HG03442 (cell line): ENCODE results near the gene NFIC.

Experiments
- ATAC-seq: cut with Tn5 transposase; IDR thresholded peaks from one replicate; pipeline ENCODE4 v1.9.1; 2021; ENCODE audit warnings: mild to moderate bottlenecking, moderate library complexity; ENCODE audit not compliant: unreplicated experiment

NFIC gene

DNA sequence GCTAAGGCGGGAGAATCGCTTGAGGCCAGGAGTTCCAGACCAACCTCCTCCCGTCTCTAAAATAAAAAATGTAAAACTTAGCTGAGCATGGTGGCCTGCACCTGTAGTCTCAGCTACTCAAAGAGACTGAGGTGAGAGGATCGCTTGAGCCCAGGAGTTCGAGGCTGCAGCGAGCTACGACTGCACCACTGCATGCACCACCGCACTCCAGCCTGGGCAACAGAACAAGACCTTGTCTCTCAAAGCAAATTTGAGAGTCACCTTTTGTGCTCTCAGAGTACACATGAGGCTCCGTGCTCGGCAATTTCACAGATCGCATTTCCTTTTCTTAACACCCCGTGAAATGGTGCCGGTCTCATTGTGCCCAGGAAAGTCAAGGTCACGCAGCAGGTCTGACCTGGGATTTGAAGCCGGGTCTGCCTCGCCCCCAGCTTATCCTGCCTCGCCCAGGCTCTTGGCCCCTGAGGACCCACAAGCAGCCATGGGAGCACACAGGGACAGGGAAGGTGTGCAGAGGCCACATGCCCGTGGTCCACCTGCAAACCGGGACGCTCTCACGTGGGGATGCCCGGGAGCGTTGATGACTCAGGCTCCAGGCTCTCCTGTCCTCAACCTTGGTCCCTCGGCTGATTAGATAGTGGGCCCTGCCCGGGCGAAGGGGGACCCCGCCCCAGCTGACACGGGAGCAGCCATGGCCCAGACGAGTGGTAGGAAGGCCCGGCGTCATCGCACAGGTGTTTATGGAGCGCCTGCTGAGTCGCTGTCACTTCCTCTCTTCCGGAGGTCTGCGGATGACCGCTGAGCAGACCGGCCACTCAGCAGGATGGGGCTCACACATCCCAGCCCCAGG is 115.1 kb downstream of the NFIC start:
- ATAC-seq = no peak

DNA sequence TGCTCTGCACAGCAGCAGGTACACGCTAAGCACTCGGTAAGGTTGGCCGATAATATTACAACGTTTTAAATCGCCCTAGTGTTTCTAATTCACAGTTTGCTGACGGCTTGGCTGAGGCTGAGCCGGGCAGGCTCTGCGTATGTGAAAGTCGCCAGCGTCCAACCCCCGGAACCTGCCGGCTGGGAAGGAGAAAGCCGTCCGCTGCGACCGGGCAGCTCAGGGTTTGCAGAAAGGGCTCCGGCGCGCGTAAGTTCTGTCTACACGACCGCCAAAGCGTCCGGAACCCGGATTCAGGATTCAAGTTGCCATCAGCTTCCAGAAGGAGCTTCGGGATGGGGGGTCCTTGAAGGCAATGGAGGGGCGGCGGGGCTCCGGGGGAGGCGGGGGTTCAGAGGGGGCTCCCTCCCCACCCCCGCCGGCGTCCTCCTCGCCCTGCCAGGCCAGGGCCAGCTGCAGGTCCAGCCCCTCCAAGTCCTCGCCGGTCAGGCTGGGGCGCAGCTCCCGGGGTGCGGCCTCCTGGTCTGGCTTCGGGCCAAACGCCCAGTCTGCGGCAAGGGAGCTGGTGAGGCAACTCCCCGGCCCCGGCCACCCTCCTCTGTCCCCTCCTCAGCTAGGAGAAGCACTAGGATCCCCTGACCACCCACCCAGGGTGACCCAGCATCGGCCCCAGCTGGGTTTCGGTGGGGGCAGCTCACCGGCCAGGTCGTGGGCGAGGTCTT is 116.3 kb downstream of the NFIC start:
- no peak for ATAC-seq

DNA sequence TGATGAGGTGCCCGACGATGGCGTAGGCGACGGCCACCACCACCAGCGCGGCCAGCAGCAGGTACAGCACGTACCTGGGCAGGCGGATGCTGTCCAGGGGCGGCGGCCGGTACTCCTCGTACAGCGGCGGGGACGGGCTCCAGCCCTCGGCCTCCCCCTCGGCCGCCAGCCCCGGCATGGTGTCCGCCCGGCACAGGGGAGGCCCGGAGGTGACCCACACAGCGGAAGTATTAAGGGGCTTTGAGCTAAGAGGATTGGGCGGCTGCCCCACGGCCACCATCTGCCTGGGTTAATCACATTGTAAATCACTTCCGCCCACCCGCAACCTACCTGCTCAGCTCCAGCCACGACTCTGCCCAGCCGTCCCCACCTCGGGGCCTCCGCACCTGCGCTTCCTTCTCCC is 116.8 kb downstream of the NFIC start, which contains the start of gene SMIM44:
Gene SMIM44 (minus strand): TSS at position 216 of the 403 bp plus-strand sequence. CDS start 38 bp downstream, at position 178.
- ATAC-seq = no peak

DNA sequence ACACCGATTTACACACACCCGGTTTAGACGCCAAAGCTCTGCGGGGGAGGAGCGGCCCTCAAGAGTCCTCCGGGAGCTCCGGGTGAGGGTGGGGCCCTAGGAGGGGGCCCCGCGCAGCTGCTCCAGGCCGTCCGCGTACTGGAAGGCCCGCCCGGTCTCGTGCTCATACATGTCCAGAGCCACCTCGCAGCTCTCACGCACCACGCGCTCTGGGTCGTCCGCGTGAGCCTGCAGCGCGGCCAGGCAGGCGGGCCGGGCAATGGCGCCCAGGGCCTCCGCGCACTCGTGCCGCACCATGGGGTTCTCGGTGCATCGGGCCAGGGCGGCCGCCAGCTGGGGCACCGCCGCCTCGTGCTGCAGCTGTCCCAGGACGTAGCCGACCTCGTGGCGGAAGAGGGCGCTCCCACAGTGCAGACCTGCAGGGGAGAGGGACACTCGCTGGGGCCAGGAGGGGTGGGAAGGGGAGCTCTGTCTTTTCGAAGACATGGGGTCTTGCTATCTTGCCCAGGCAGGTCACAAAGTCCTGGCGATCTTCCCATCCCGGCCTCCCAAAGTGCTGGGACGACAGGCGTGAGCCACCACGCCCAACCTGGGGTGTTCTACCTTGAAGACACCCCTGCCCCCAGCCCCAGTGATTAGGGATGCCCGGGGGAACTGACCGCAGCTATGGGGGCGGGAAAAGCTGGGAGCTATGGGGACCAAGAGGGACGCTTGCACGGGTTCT is 125.2 kb downstream of the NFIC start:
- no peak for ATAC-seq

DNA sequence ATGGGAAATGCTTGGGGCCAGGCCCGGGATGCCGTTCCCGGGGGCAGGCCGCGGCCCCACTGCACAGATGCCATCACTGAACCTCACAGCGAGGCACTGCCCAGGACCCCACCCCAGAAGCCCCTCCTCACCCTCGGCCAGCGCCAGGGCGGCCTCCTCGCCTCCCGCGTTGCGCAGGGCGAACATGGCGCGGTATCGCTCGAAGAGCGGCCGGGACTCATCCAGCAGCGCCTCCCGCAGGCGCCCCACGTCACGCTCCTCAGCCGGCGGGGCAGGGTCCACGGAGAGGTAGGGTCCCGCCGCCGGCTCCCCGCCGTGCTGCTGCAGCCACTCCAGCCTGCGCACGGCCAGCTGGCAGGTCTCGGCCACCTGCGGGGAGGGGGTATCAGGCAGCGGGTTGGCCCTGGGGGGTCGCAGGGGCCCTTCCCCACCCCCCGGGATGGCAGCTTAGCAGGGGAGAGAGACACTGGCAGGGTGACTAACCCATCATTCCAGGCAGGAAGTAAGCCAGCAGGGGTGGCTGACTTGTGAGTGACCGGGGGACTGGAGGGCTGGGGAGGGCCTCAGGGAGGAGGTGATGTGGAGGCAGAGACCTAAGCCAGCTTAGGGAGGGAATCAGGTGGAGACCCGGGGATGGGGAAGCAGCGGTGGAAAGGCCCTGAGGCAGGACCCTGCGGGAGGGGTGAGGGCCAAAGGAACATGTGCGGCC is 125.9 kb downstream of the NFIC start:
- no peak for ATAC-seq

DNA sequence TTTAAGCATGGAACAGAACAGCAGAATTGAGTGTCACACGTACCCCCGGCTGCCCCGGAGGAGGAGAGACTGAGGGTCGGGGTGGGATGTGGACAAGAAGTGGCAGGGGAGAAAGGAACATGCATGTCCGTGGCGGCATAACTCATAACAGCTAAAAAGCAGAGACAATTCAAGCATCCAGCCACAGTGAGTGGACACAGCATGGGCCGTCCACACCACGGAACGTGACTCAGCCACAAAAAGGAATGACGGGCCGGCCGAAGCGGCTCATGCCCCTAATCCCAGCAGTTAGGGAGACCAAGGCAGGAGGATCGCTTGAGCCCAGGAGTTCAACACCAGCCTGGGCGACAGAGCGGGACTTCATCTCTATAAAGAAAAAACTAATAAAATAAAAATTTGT is 126.5 kb downstream of the NFIC start:
- ATAC-seq = no peak

DNA sequence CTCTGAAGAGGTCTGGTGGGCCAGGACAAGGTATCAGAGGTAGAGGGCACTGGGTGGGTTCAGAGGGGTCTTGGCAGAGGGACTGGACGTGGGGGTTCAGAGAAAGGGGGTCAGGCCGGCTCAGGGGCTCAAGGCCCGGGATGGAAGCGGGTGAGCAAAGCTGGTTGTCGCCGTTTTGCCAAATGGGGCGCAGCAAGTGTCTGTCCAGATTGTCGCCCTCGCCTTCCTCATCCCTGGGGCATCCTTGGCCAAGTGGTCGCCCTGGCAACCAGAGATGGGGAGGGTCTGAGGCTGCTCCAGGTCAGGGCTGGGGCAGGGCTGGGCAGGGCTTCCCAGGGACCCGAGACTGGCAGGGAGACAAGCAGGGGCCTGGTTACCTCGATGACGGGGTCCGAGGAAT is 127.3 kb downstream of the NFIC start:
- no peak for ATAC-seq

DNA sequence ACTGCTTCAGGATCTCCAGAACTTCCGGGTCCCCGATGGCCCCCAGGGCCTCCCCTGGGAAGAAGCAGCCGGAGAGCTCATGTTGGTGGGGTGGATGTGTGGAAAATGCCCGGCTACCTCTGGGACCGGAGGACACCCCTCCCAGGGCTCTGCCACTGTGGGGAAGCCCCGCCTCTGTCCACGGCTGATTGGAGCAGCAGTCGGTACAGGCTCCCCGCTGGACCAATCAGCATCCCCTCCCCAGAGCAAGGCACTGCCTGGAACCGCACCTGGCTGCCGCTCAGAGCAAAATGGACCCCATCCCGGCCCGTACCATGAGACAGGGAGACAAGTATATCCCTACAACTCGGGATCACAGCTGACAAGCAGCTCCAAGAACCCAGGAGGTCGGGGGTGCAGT is 127.7 kb downstream of the NFIC start:
- no peak for ATAC-seq

DNA sequence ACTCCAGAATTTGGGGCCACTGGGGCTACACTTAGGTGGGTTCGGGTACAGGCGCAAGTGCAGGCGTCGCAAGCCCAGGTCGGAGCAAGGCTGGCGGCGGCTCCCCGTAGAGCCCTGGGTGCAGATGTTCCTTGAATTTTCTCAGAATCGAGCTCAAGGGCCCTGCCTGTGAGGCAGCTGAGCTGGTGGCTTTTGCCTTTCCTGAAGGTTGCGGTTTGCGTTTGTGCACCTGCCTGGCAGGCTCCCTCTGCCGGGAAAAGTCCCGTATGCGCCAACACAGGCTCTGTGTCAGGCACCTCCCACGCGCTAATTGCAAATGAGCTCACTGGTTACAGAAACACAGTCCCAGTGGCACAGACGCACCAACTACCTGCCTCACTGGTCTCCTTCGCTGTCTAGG is 128.2 kb downstream of the NFIC start:
- ATAC-seq = no peak

DNA sequence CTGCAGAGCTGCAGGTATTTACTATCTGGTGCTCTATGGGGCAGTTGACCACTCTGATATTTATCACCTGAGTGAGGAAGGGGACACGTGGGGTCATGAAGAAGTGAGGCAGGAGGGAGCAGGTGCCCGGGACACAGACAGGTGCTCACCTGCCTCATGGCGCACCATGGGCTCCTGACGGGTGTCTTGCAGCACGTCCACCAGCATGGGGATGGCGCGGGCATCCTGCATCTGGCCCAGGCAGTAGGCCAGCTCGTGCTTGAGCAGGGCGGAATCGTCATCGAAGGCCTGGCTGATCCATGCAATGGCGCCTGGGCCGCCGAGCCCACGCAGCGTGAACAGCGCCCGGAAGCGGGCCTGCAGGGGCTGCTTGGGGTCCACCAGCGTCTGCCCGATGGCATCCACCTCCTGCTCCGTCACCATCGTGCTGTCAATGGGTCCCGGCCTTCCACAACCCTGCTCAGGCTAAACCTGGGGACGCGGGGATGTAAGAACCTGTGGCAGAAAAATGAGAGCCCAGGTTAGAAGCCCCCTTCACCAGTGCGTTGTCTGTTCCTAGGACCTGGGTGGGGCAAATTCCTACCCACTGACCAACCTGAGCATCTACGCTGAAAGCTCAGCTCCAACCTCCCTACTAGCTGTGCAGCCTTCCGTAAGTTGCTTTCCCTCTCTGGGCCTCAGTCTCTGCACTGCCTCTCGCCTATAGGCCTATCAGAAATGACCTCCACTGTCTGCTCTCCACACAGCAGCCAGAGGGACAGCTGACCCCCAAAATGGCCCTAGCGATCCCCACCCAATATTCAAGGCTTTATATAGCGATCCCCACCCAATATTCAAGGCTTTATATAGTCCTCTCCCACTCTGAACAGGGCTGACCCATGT is 130.2 kb downstream of the NFIC start:
- ATAC-seq = no peak

DNA sequence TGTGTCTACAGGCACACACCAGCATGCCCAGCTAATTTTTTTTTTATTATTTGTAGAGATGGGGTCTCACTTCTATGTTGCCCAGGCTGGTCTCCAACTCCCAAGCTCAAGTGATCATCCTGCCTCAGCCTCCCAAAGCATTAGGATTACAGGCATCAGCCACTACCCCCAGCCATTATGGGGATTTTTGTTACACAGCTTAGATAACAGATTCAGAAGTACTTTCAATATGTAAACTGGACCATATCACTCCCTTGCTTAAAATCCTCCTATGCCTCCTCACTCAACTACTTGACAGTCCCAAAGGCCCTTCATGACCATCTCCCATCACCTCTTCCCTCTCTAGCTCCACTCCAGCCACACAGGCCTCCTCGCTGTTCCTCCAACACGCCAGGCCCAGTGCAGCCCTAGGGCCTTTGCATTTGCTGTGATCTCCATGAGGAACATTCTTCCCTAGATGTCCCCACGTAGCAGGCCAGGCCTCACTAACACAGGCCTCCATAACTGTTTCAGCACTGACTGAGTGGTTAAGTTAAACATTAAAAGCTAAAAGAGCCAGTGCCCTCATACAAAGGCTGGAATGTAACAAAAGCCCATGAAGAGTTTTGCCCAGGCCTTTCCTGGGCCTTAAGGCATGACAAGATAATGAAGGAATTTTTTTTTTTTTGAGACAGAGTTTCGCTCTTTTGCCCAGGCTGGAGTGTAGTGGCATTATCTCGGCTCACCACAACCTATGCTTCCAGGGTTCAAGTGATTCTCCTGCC is 131.6 kb downstream of the NFIC start:
- ATAC-seq = no peak

DNA sequence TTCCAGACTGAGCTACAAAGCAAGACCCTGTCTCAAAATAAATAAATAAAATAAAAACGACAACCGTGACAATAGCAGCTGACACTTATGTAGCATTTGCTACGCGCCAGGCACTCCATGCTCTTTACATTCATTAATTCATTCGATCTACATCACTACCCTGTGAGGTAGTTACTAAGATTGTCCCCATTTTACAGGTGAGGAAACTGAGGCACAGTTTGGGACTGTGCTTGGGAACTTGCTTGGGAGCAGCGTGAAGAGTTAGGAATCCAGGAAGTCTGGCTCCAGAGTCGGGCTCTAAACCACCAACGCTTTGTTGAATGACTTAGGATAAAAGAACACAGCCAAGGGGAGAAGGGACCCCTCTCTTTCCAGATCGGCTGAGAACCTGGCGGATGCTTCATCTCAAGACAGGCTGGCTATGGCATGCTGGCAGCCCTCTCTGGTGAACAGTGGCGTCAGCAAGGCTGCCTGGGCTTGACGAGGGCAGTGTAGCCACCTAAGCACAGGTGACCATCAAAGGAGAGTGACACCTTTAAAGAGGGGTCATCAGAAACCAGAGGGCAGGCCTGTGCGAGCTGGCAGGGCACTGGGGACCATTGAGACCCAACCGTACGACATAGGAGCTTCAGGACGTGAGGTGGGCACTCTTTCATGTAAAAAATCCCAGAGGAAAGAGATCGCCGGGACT is 133.5 kb downstream of the NFIC start:
- peak; percentile 10 for ATAC-seq

DNA sequence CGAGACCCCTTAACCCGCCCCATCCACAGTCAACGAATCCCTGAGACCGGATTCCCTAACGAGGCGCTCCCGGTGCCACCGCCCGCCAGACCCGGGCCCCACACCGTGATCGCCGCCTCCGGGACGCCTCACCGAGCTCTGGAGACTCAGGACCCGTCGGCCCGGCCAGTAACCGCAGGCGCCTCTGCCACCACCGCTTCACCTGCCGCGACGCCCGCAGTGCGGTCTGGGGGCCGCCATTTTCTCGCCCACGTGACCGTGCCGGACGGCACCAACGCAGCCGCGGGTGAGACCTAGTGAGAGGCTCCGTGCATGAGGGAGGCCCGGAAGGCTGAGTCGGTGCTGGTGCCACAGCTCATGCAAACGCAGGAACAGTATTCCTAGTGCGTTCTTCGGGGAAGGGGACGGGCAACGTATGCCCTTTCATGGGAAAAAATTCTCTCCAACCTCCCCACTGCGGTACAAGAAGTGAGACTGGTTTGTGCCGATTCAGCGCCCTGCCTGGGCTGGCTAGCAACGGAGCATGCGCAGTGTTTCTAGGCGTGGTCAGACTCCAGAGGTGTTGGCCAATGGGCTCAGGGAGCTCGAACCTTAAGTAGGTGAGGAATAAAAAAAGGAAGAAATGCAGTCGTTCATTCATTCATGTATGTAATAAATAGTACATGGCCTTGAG is 134.2 kb downstream of the NFIC start, which contains the start of gene DOHH:
Gene DOHH (minus strand): TSS at position 246 of the 673 bp plus-strand sequence. CDS start 3,860 bp downstream, outside the sequence.
- ATAC-seq = peak; percentile 87

DNA sequence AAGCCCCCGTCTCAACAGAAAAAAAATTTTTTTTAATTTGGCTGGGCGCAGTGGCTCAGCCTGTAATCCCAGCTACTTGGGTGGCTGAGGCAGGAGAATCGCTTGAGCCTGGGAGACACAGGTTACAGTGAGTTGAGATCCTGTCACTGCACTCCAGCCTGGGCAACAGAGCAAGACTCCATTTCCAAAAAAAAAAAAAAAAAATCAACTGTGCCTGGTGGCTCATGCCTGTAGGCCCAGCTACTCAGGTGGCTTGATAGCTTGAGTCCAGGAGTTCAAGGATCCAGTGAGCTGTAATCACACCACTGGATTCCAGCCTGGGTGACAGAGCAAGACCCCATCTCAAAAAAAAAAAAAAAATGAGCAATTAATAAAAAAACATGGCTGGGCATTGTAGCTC is 135.4 kb downstream of the NFIC start:
- no peak for ATAC-seq

DNA sequence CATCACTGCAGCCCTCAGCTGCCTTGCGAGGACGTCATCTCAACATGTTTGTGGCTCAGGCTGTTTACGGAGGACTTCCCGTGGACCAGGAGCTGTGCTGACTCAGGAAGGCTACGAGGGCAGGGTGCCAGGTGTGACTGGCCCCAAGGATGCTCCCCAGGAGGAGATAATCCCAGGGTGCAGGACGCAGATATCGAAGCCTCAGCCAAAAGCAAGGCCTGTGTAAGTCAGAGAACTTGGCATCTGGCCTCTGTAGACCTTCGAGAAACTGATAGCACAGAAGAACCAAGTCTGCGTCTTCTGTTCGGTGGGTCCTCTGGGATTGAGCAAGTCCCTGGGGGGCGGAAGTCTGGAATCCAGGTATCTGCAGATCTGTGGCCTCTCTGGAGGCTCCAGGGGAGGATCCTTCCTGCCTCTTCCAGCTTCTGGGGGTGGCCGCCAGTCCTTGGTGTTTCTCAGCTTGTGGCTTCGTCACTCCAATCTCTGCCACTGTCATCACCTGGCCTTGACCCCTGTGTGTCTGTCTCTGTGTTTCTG is 136.7 kb downstream of the NFIC start:
- no peak for ATAC-seq

DNA sequence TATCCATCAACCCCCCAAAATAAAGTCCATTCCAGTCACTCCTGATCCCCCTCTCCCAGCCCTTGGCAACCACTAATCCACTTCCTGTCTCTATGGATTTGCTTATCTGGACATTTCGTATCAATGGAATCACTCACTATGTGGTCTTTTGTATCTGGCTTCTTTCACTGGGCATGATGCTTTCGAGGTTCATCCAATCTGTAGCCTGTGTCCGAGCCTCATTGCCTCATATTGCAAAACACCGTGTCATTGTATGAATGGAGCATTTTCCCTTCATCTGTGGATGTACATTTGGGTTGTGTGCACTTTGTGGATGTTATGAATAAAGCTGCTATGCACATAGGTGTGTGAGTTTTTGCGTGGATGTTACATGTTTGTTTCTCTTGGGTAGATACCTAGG is 138.4 kb downstream of the NFIC start:
- ATAC-seq = no peak

DNA sequence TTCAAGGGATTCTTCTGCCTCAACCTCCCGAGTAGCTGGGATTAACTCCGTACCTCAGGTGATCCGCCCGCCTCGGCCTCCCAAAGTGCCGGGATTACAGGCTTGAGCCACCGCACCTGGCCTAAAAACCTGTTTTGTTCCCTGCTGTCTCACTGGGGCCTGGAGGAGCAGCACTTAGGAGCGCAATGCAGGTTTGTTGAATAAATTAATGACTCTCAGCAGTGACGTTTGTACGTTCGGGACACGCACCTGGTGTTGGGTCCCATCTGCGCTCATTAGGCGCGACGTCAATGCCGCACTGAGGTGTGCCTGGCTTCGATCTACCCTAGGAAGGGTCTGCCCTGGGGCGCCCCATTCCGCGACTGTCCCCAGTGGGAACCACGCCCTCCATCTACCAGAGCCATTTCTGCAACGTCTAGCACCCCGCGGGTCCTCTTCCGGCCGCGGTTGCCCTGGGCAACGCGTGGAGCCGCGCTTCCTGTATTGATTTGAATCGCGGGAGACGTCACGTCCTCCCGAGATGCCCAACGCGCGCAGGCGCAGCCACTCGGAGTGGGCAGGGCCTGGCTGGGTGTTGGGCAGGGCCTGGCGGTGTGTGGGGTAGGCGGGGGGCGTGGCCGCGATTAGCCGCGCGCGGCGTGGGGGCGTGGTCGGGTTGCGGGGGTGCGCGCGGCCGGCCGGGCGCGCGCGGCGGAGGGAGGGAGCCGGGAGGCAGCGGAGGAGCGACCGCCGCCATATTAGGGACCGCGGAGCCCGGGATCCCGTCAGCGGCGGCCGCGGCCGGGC is 139.4 kb downstream of the NFIC start, which contains the start of gene FZR1:
Gene FZR1 (plus strand): TSS at position 714 of the 786 bp plus-strand sequence. CDS start 16,679 bp downstream, outside the sequence.
- peak; percentile 90 for ATAC-seq
